ENCODE results near the gene SLFN11. TPM values are rescaled to one million over a fixed set of nuclear protein-coding genes. Genes with fewer than 3 reads are reported as not detected.

SLFN11 gene
- total RNA-seq, 1 donor from 2014 or later, result 82.9 TPM

Other genes with a start within 250 kb of the SLFN11 start
- gene NLE1, start 231.3 kb downstream of the SLFN11 start, total RNA-seq, result 19.2 and 20.2 TPM in 2 replicates
- 0.05 TPM in 2 replicates for gene UNC45B, start 225.8 kb downstream of the SLFN11 start, total RNA-seq
- not detected in 2 replicates for gene SLC35G3, start 179.2 kb downstream of the SLFN11 start, total RNA-seq
- 112 and 115 TPM in 2 replicates for gene SLFN5, start 130.5 kb downstream of the SLFN11 start, total RNA-seq
- 17.3 and 19.4 TPM in 2 replicates for gene SLFN12, start 58.9 kb upstream of the SLFN11 start, total RNA-seq
- 51.4 and 53.8 TPM in 2 replicates for gene SLFN13, start 75.1 kb upstream of the SLFN11 start, total RNA-seq
- gene SLFN12L, start 164.1 kb upstream of the SLFN11 start, total RNA-seq, result 104 and 109 TPM in 2 replicates
- 0.10 TPM in 1 of 2 replicates, not detected in the other for gene SLFN14, start 187.2 kb upstream of the SLFN11 start, total RNA-seq
- 4.4 and 4.7 TPM in 2 replicates for gene PEX12, start 204.9 kb upstream of the SLFN11 start, total RNA-seq
- 217 and 229 TPM in 2 replicates for gene AP2B1, start 213.7 kb upstream of the SLFN11 start, total RNA-seq

Measured in T-helper 1 cell treated with Interleukin-12 subunit alpha and Interleukin-12 subunit beta and Interleukin-4 antibody, amounts not matched to agents 30 ng/mL and 1 ng/mL, for 36 hours (primary cell).